Measurements from ENCODE around the gene PLEKHG7.

PLEKHG7 gene

GRCh38 chr12:92673756-92674155, 29.0 kb upstream of the PLEKHG7 start:
- Histone ChIP-seq H3K4me3 (ENCODE audit: insufficient read depth, low read length, poor library complexity, severe bottlenecking) (no peak overlapping the region), H3K9me2 (replicated peaks; ENCODE audit: insufficient read depth, low read length) (no peaks in the 10 kb centered on the region), H3K27me3 (ENCODE audit: low read length) (no peaks in the 10 kb centered on the region), H4K20me1 (ENCODE audit: low read depth, low read length) (no peaks in the 10 kb centered on the region), H3K4me2 (ENCODE audit: low read depth, low read length, poor library complexity, severe bottlenecking) (no peak overlapping the region), H3K79me2 (ENCODE audit: insufficient read depth, low read length) (no peaks in the 10 kb centered on the region), H3K36me3 (ENCODE audit: low read length) (no peaks in the 10 kb centered on the region), H2AFZ (ENCODE audit: low read depth, low read length, severe bottlenecking) (no peak overlapping the region), H3K9ac (ENCODE audit: low read length) (no peak overlapping the region), H3F3A (ENCODE audit: insufficient read depth) (no peaks in the 10 kb centered on the region), H3K27ac (ENCODE audit: low read depth, low read length) (no peak overlapping the region), H3K9me3 (ENCODE audit: insufficient read depth, low read length) (no peaks in the 10 kb centered on the region)
- TF ChIP-seq CTCF (IDR thresholded peaks at IDR 0.05; ENCODE audit: insufficient read depth, low read length, poor library complexity, severe bottlenecking) (no peak), EZH2phosphoT487 (conservative IDR thresholded peaks at IDR 0.05; ENCODE audit: low read length) (no peak)

GRCh38 chr12:92674500-92674899, 28.3 kb upstream of the PLEKHG7 start:
- Histone ChIP-seq H3K36me3 (ENCODE audit: low read length) (no peaks in the 10 kb centered on the region), H3K27ac (ENCODE audit: low read depth, low read length) (no peak overlapping the region), H3K9me3 (ENCODE audit: insufficient read depth, low read length) (no peaks in the 10 kb centered on the region), H3K4me2 (ENCODE audit: low read depth, low read length, poor library complexity, severe bottlenecking) (no peak overlapping the region), H2AFZ (ENCODE audit: low read depth, low read length, severe bottlenecking) (no peak overlapping the region), H3K9ac (ENCODE audit: low read length) (no peak overlapping the region), H3K79me2 (ENCODE audit: insufficient read depth, low read length) (no peaks in the 10 kb centered on the region), H3K9me2 (replicated peaks; ENCODE audit: insufficient read depth, low read length) (no peaks in the 10 kb centered on the region), H3K27me3 (ENCODE audit: low read length) (no peaks in the 10 kb centered on the region), H3F3A (ENCODE audit: insufficient read depth) (no peaks in the 10 kb centered on the region), H4K20me1 (ENCODE audit: low read depth, low read length) (no peaks in the 10 kb centered on the region), H3K4me3 (ENCODE audit: insufficient read depth, low read length, poor library complexity, severe bottlenecking) (no peak overlapping the region)
- TF ChIP-seq CTCF (IDR thresholded peaks at IDR 0.05; ENCODE audit: insufficient read depth, low read length, poor library complexity, severe bottlenecking), result no peak
- no peak for TF ChIP-seq EZH2phosphoT487 (conservative IDR thresholded peaks at IDR 0.05; ENCODE audit: low read length)

- TF ChIP-seq EZH2phosphoT487 (conservative IDR thresholded peaks at IDR 0.05; ENCODE audit: low read length) (no peak), CTCF (IDR thresholded peaks at IDR 0.05; ENCODE audit: insufficient read depth, low read length, poor library complexity, severe bottlenecking) (no peak)
- Histone ChIP-seq H2AFZ (ENCODE audit: low read depth, low read length, severe bottlenecking) (no peak overlapping the region), H3K27me3 (ENCODE audit: low read length) (no peaks in the 10 kb centered on the region)
Measured at GRCh38 chr12:92675092-92675865, 27.5 kb upstream of the PLEKHG7 start.

More at GRCh38 chr12:92675092-92675865, 27.5 kb upstream of the PLEKHG7 start:
- Histone ChIP-seq H3K4me3 (ENCODE audit: insufficient read depth, low read length, poor library complexity, severe bottlenecking) (no peak overlapping the region), H3K9ac (ENCODE audit: low read length) (no peak overlapping the region), H3K27ac (ENCODE audit: low read depth, low read length) (no peak overlapping the region), H4K20me1 (ENCODE audit: low read depth, low read length) (no peaks in the 10 kb centered on the region), H3K9me2 (replicated peaks; ENCODE audit: insufficient read depth, low read length) (no peaks in the 10 kb centered on the region), H3K36me3 (ENCODE audit: low read length) (no peaks in the 10 kb centered on the region), H3K79me2 (ENCODE audit: insufficient read depth, low read length) (no peaks in the 10 kb centered on the region), H3K9me3 (ENCODE audit: insufficient read depth, low read length) (no peaks in the 10 kb centered on the region), H3K4me2 (ENCODE audit: low read depth, low read length, poor library complexity, severe bottlenecking) (no peak overlapping the region), H3F3A (ENCODE audit: insufficient read depth) (no peaks in the 10 kb centered on the region)

Data from SU-DHL-6 (cell line).